Transverse colon (tissue), 4 donors: ENCODE measurements around the gene CHST13. TPM values are rescaled to one million over a fixed set of nuclear protein-coding genes. Genes with fewer than 3 reads are reported as not detected.

ENCODE experiments used
- DNase-seq: peaks from one replicate; pipeline ENCODE4 v3.0.0-alpha.2; 2019
- H3K27ac ChIP-seq, 4 donors: fragments of 200-600 bp; sonication (generic); 2 replicates each; pipeline ENCODE4 v1.5.1; 2016 to 2018; ENCODE audit warnings: inconsistent platforms in 4 of 4
- H3K27me3 ChIP-seq: fragments of 200-600 bp; sonication (generic); 2 replicates; pipeline ENCODE4 v1.5.1; 2017; ENCODE audit warnings: inconsistent platforms
- H3K36me3 ChIP-seq, 4 donors: fragments of 200-600 bp; sonication (generic); 2 replicates each; pipeline ENCODE4 v1.5.1; 2017 to 2019; ENCODE audit warnings: inconsistent platforms in 4 of 4
- H3K4me1 ChIP-seq, 4 donors: fragments of 200-600 bp; sonication (generic); 2 replicates each; pipeline ENCODE4 v1.5.1; 2017 to 2020; ENCODE audit warnings: inconsistent platforms in 4 of 4
- H3K4me3 ChIP-seq, 4 donors: fragments of 200-600 bp; sonication (generic); 1 replicate in 1 of 4; 2 replicates in 3 of 4; pipeline versions ENCODE4 v1.5.1 to v1.6.1; 2017 to 2019; ENCODE audit warnings: inconsistent platforms in 4 of 4
- H3K9me3 ChIP-seq, 2 donors: fragments of 200-600 bp; sonication (generic); 2 replicates each; pipeline ENCODE4 v1.5.1; 2017 to 2019; ENCODE audit warnings: inconsistent platforms in 2 of 2
- EP300 ChIP-seq: sonication (generic); formaldehyde crosslinking; IDR thresholded peaks from one replicate; pipeline ENCODE4 v1.6.1; 2017; ENCODE audit warnings: antibody characterized with exemption, low read depth
- POLR2A ChIP-seq: fragments of 450-650 bp; IDR thresholded peaks from one replicate; pipeline ENCODE4 v1.6.1; 2016; ENCODE audit warnings: antibody characterized with exemption, mild to moderate bottlenecking, moderate library complexity
- POLR2AphosphoS5 ChIP-seq, 3 donors: sonication (generic); formaldehyde crosslinking; IDR thresholded peaks; one replicate each; pipeline ENCODE4 v1.6.1; 2016; ENCODE audit warnings: antibody characterized with exemption in 3 of 3
- WGBS, 2 donors: methylation state at CpG; one replicate each; pipeline ENCODE4 v1.1.5; 2018; ENCODE audit warnings: low coverage in 1 of 2; 5-methylcytosine and 5-hydroxymethylcytosine counted together
- in situ Hi-C, 4 donors: fragments of 200-750 bp; cut with MboI; loops; one replicate each; pipeline versions ENCODE4 v1.15.0 to v1.15.1; 2017; ENCODE audit warnings: low sequenced_read_pairs in 3 of 4, low pct_ligation_motif_present in 1 of 4, low pct_unique_long_range_greater_than_20kb in 1 of 4
- intact Hi-C: fragments of 100-400 bp; cut with DNase I; formaldehyde crosslinking; loops from one replicate; pipeline ENCODE4 v1.15.1; 2023; ENCODE audit warnings: low total_unique reads
- total RNA-seq, 4 donors: library from RNA; depleted of rRNA; stranded (reverse); fragments of >200 nt; gene quantifications; one replicate each; pipeline ENCODE4 v1.1.0, GENCODE V29; 2016
- TF ChIP-seq, protein P1 (sequence below), 5 experiments: fragments of 200-600 bp in 3 of 5; fragments of 450-650 bp in 2 of 5; sonication (generic) in 3 of 5; IDR thresholded peaks; 1 replicate in 2 of 5; 2 replicates in 3 of 5; pipeline ENCODE4 v1.5.1; 2016 to 2017; ENCODE audit warnings: antibody characterized with exemption in 5 of 5, inconsistent platforms in 3 of 5, mild to moderate bottlenecking in 2 of 5, moderate library complexity in 1 of 5

CHST13 gene
- total RNA-seq, 4 donors from 2014 or later: 2.0 to 6.4 (median 4.9) TPM; not detected in 1

DNA sequence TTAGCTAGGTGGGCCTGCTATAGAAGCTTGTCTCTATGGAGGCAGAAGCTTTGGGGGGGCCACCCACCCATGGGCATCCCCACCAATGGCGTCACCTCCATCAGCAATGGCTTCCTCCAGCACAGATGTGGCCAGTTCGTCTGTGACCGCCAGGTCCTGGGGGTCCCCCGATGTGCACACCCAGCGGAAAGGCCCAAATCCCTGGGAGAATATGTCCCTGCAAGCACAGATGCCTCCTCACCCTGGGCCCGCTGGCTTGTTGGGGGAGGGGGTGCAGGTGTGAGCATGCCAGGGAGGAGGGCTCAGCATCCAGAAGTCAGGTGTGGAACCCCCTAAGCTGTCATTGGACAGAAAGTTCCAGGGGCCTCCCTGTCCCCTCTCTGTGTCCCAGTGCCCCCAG, 26.0 kb upstream of the CHST13 start:
- no peaks in the 10 kb centered on the region for H3K27me3 ChIP-seq
- H3K4me3 ChIP-seq: no peak overlapping the region
- no peak for TF ChIP-seq POLR2AphosphoS5 (IDR thresholded peaks at IDR 0.05)
- TF ChIP-seq EP300: no peak
- TF ChIP-seq, protein P1, sequence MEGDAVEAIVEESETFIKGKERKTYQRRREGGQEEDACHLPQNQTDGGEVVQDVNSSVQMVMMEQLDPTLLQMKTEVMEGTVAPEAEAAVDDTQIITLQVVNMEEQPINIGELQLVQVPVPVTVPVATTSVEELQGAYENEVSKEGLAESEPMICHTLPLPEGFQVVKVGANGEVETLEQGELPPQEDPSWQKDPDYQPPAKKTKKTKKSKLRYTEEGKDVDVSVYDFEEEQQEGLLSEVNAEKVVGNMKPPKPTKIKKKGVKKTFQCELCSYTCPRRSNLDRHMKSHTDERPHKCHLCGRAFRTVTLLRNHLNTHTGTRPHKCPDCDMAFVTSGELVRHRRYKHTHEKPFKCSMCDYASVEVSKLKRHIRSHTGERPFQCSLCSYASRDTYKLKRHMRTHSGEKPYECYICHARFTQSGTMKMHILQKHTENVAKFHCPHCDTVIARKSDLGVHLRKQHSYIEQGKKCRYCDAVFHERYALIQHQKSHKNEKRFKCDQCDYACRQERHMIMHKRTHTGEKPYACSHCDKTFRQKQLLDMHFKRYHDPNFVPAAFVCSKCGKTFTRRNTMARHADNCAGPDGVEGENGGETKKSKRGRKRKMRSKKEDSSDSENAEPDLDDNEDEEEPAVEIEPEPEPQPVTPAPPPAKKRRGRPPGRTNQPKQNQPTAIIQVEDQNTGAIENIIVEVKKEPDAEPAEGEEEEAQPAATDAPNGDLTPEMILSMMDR (IDR thresholded peaks at IDR 0.05): no peak
- no peak for TF ChIP-seq POLR2A
- no peak for DNase-seq
- no peaks in the 10 kb centered on the region for H3K9me3 ChIP-seq
- no peaks in the 10 kb centered on the region for H3K36me3 ChIP-seq
- no peak overlapping the region for H3K27ac ChIP-seq
- no peaks in the 10 kb centered on the region for H3K4me1 ChIP-seq
- 93% methylated on average over 6 of the region's 6 CpGs; no CpG with 5 or more reads in 1 of the 2 donors for WGBS, 2 donors
- intact Hi-C loops: no loop called here
- in situ Hi-C loops: no loop called here

DNA sequence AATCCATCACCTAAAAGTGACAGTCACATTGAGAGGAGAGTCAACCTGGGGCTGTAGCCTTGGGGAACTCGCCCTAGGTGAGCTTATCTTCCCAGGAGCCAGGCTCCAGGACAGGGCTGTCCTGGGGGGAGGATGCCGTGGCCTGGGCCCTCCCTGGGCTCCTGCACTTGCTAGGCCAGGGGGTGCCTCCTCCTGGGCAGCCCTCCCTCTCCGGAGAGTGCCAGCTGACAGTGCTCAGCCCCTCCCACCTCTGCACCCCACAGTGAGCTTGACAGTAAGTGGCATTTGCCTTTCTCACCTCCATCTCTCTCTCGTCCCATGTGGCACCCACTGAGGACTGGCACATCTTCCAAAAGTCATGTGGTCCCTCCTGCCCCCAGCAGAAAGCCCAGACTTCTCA, 25.5 kb upstream of the CHST13 start:
- Histone ChIP-seq H3K36me3 (no peaks in the 10 kb centered on the region), H3K4me3 (no peak overlapping the region), H3K27me3 (no peaks in the 10 kb centered on the region), H3K4me1 (no peaks in the 10 kb centered on the region), H3K27ac (no peak overlapping the region), H3K9me3 (no peaks in the 10 kb centered on the region)
- DNase-seq: no peak
- in situ Hi-C loops: no loop called here
- 79% methylated on average over 4 of the region's 4 CpGs; no CpG with 5 or more reads in 1 of the 2 donors for WGBS, 2 donors
- intact Hi-C loops: no loop called here
- TF ChIP-seq POLR2AphosphoS5 (IDR thresholded peaks at IDR 0.05): no peak
- TF ChIP-seq, protein P1 (IDR thresholded peaks at IDR 0.05): no peak
- TF ChIP-seq POLR2A: no peak
- TF ChIP-seq EP300: no peak

- 73% methylated on average over 10 of the region's 10 CpGs; no CpG with 5 or more reads in 1 of the 2 donors for WGBS, 2 donors
These were observed 25.0 kb upstream of the CHST13 start for GRCh38 chr3:126498929-126499328.

DNA sequence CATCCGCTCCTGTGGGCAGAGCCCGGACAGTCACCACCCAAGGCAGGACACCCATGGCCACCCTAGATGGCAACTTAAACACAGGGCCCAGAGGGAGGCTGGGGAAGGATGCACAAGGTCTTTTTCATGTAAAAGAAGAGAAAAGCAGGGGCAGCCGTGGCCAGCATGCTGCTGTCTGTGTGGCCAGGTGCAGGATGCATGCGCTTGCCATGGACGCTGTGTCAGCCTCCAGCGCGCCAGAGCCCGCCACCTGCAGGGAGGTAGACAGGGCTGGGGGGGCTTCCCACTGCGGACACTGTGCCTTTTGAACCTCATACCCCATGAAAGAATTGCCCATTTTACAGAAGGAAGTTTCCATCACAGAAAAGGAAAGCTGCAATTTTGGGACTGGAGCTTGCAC, 24.6 kb upstream of the CHST13 start:
- WGBS, 2 donors: 92% methylated on average over 9 of the region's 9 CpGs; no CpG with 5 or more reads in 1 of the 2 donors
- no peaks in the 10 kb centered on the region for H3K4me1 ChIP-seq
- TF ChIP-seq POLR2AphosphoS5 (IDR thresholded peaks at IDR 0.05): no peak
- no peak for TF ChIP-seq POLR2A
- in situ Hi-C loops: no loop called here
- H3K36me3 ChIP-seq: no peaks in the 10 kb centered on the region
- H3K27ac ChIP-seq: no peak overlapping the region
- DNase-seq: no peak
- H3K27me3 ChIP-seq: no peaks in the 10 kb centered on the region
- H3K4me3 ChIP-seq: no peak overlapping the region
- no peaks in the 10 kb centered on the region for H3K9me3 ChIP-seq
- intact Hi-C loops: no loop called here

More at GRCh38 chr3:126498929-126499328, 25.0 kb upstream of the CHST13 start:
- TF ChIP-seq, protein P1 (IDR thresholded peaks at IDR 0.05): no peak
- Histone ChIP-seq H3K27ac (no peak overlapping the region), H3K4me3 (no peak overlapping the region), H3K4me1 (no peaks in the 10 kb centered on the region), H3K36me3 (no peaks in the 10 kb centered on the region), H3K9me3 (no peaks in the 10 kb centered on the region), H3K27me3 (no peaks in the 10 kb centered on the region)
- in situ Hi-C loops (no loop called here), intact Hi-C loops (no loop called here)
- DNase-seq: no peak

GRCh38 chr3:126500016-126500415, 23.9 kb upstream of the CHST13 start:
- TF ChIP-seq EP300 (no peak), POLR2AphosphoS5 (IDR thresholded peaks at IDR 0.05) (no peak), POLR2A (no peak)
- TF ChIP-seq, protein P1 (IDR thresholded peaks at IDR 0.05): no peak
- in situ Hi-C loops: no loop called here
- WGBS, 2 donors: 79% methylated on average over 7 of the region's 7 CpGs; no CpG with 5 or more reads in 1 of the 2 donors

More at GRCh38 chr3:126500016-126500415, 23.9 kb upstream of the CHST13 start:
- no peaks in the 10 kb centered on the region for H3K36me3 ChIP-seq
- H3K27me3 ChIP-seq: no peaks in the 10 kb centered on the region
- H3K4me3 ChIP-seq: no peak overlapping the region
- H3K9me3 ChIP-seq: no peaks in the 10 kb centered on the region
- intact Hi-C loops: no loop called here
- H3K27ac ChIP-seq: no peak overlapping the region
- H3K4me1 ChIP-seq: no peaks in the 10 kb centered on the region
- no peak for DNase-seq
